ENCODE measurements around the gene TIMM13.

GRCh38 chr19:2392366-2392765 is 35.0 kb downstream of the TIMM13 start:
- no peak for TF ChIP-seq CTCF (conservative IDR thresholded peaks at IDR 0.05)
- no peak for TF ChIP-seq ZFX (IDR thresholded peaks at IDR 0.05)

Measured in C4-2B (cell line).